Osteoblast (primary cell): ENCODE measurements around the gene DLX3. TPM values are rescaled to one million over a fixed set of nuclear protein-coding genes. Genes with fewer than 3 reads are reported as not detected.

ENCODE experiments used
- DNase-seq: peaks from one replicate; pipeline ENCODE4 v3.0.0; 2011; ENCODE audit warnings: low spot score, mixed read lengths; ENCODE audit not compliant: insufficient read length; ENCODE audit errors: missing footprints
- H2AFZ ChIP-seq: 2 replicates; pipeline ENCODE4 v1.6.0; 2011; ENCODE audit warnings: mild to moderate bottlenecking, low read length
- H3K27ac ChIP-seq: 2 replicates; pipeline ENCODE4 v1.5.1; 2011; ENCODE audit warnings: mild to moderate bottlenecking, low read depth, low read length, moderate library complexity
- H3K27me3 ChIP-seq: 2 replicates; pipeline ENCODE4 v1.6.0; 2012; ENCODE audit warnings: mild to moderate bottlenecking, control low read depth, inconsistent platforms, low read length, moderate library complexity; ENCODE audit not compliant: insufficient read depth
- H3K36me3 ChIP-seq: 2 replicates; pipeline ENCODE4 v1.5.1; 2011; ENCODE audit warnings: mild to moderate bottlenecking, low read length, control low read depth, moderate library complexity; ENCODE audit not compliant: insufficient read depth
- H3K4me1 ChIP-seq: 2 replicates; pipeline ENCODE4 v1.5.1; 2011; ENCODE audit warnings: mild to moderate bottlenecking, low read length, control low read depth, moderate library complexity; ENCODE audit not compliant: insufficient read depth
- H3K4me2 ChIP-seq: 2 replicates; pipeline ENCODE4 v1.6.0; 2011; ENCODE audit warnings: mild to moderate bottlenecking, low read length; ENCODE audit not compliant: insufficient read depth
- H3K4me3 ChIP-seq: fragments of 200-600 bp; sonication (generic); 3 replicates; pipeline ENCODE4 v1.5.1; 2012; ENCODE audit warnings: mild to moderate bottlenecking, low read length, inconsistent platforms; ENCODE audit not compliant: insufficient read depth
- H3K79me2 ChIP-seq: 2 replicates; pipeline ENCODE4 v1.6.0; 2012; ENCODE audit warnings: mild to moderate bottlenecking, low read length, control low read depth, inconsistent platforms; ENCODE audit not compliant: insufficient read depth
- H3K9me3 ChIP-seq: 2 replicates; pipeline ENCODE4 v1.5.1; 2011; ENCODE audit warnings: low read depth, low read length, control low read depth
- H4K20me1 ChIP-seq: 2 replicates; pipeline ENCODE4 v1.6.0; 2012; ENCODE audit warnings: mild to moderate bottlenecking, low read length, control low read depth; ENCODE audit not compliant: insufficient read depth
- CTCF ChIP-seq: IDR thresholded peaks from 2 replicates; pipeline ENCODE4 v1.5.1; 2011; ENCODE audit warnings: mild to moderate bottlenecking, low read depth, low read length, moderate library complexity; ENCODE audit errors: extremely low read depth
- total RNA-seq: library from RNA; depleted of rRNA; stranded (reverse); fragments of >200 nt; gene quantifications from 2 replicates; pipeline ENCODE4 v1.2.3, GENCODE V29; 2012

Gene DLX3
- total RNA-seq, 1 donor: 1.1 TPM

- DNase-seq: peak; percentile 76
- TF ChIP-seq CTCF: no peak
- H4K20me1 ChIP-seq: no peaks in the 10 kb centered on the region
- no peaks in the 10 kb centered on the region for H3K79me2 ChIP-seq
- H2AFZ ChIP-seq: no peak overlapping the region
- H3K27ac ChIP-seq: no peak overlapping the region
- no peak overlapping the region for H3K4me2 ChIP-seq
- no peaks in the 10 kb centered on the region for H3K27me3 ChIP-seq
- H3K4me3 ChIP-seq: no peak overlapping the region
- H3K9me3 ChIP-seq: no peaks in the 10 kb centered on the region
- H3K36me3 ChIP-seq: peaks cover 6% of the 10 kb centered on the region
- H3K4me1 ChIP-seq: peaks cover 12% of the 10 kb centered on the region
Measured at GRCh38 chr17:49987290-49987585, 7.8 kb downstream of the DLX3 start.

- no peak overlapping the region for H2AFZ ChIP-seq
- H3K79me2 ChIP-seq: no peaks in the 10 kb centered on the region
- TF ChIP-seq CTCF: no peak
- no peaks in the 10 kb centered on the region for H4K20me1 ChIP-seq
- no peak overlapping the region for H3K27ac ChIP-seq
- H3K9me3 ChIP-seq: no peaks in the 10 kb centered on the region
- H3K36me3 ChIP-seq: peaks cover 5% of the 10 kb centered on the region
- peaks cover 12% of the 10 kb centered on the region for H3K4me1 ChIP-seq
- peak; percentile 68 for DNase-seq
- H3K4me3 ChIP-seq: no peak overlapping the region
- no peaks in the 10 kb centered on the region for H3K27me3 ChIP-seq
- no peak overlapping the region for H3K4me2 ChIP-seq
Measured at GRCh38 chr17:49986396-49987289, 8.4 kb downstream of the DLX3 start.

GRCh38 chr17:49985310-49985990 is 9.6 kb downstream of the DLX3 start:
- Histone ChIP-seq H3K4me1 (peaks cover 15% of the 10 kb centered on the region), H4K20me1 (no peaks in the 10 kb centered on the region), H3K9me3 (no peaks in the 10 kb centered on the region), H3K79me2 (no peaks in the 10 kb centered on the region), H3K27me3 (no peaks in the 10 kb centered on the region), H3K4me3 (no peak overlapping the region), H2AFZ (no peak overlapping the region), H3K36me3 (peaks cover 3% of the 10 kb centered on the region), H3K27ac (no peak overlapping the region), H3K4me2 (no peak overlapping the region)
- TF ChIP-seq CTCF: no peak
- DNase-seq: peak; percentile 32

- Histone ChIP-seq H3K4me3 (no peak overlapping the region), H3K36me3 (peaks cover 3% of the 10 kb centered on the region), H2AFZ (no peak overlapping the region), H3K79me2 (no peaks in the 10 kb centered on the region), H3K27ac (no peak overlapping the region), H4K20me1 (no peaks in the 10 kb centered on the region), H3K27me3 (no peaks in the 10 kb centered on the region), H3K9me3 (no peaks in the 10 kb centered on the region), H3K4me2 (no peak overlapping the region), H3K4me1 (peaks cover 21% of the 10 kb centered on the region)
- DNase-seq: no peak
- TF ChIP-seq CTCF: no peak
Measured at GRCh38 chr17:49984776-49985175, 10.2 kb downstream of the DLX3 start.
